Breast epithelium (tissue), 3 donors: Measurements from ENCODE around the gene STX8.

Experiments
- CTCF ChIP-seq, 3 donors: fragments of 450-650 bp; IDR thresholded peaks; one replicate each; pipeline ENCODE4 v1.5.1; 2016 to 2017; ENCODE audit warnings: antibody characterized with exemption in 3 of 3, mild to moderate bottlenecking in 3 of 3, moderate library complexity in 3 of 3
- POLR2AphosphoS5 ChIP-seq, 3 donors: sonication (generic); formaldehyde crosslinking; IDR thresholded peaks; one replicate each; pipeline ENCODE4 v1.6.1; 2017; ENCODE audit warnings: antibody characterized with exemption in 3 of 3

GRCh38 chr17:9332132-9332494 is 243.5 kb downstream of the STX8 start:
- TF ChIP-seq POLR2AphosphoS5 (IDR thresholded peaks at IDR 0.05), result no peak
- TF ChIP-seq CTCF (IDR thresholded peaks at IDR 0.05), result no peak
